Measurements from ENCODE around the gene DGKB.

Gene DGKB

DNA sequence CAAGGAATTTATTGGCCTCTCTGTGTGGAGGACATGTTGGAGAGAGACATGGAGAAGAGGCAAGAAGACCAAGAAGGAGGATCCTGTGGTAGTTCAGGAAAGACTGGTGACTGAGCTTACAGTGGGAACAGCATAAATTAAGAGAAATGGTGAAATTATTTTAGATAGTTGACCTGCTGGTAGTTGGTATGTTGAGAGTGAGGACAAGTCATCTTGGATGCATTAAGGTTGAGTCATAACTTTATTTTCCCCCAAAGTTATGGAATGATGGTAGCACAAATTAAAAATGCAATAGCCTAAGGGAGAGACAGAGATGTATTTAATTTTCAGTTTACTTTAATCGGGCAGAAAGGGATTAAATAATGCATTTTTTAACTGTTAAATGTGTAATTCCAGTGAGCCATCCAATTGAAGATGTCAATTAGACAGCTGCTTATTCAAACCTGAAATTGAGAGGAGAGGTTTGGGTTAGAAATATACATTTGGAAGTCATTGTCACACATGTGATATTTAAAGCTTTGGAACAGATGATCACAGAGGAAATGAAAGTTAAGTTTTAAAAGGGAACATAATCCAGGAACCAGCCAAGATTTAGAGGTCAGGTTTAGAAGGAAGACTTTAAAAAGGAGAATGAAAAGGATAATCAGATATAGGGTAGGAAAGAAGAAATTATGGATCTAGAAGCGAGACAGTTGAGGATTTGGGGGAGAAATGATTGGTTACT lies 80.6 kb downstream of the DGKB start:
- Histone ChIP-seq H3K4me3 (ENCODE audit: low read depth in 1 of 2, low read length in 2 of 2) (no peak overlapping the region), H3K36me3 (ENCODE audit: control insufficient read depth in 1 of 2, insufficient read depth in 2 of 2, low read length in 2 of 2) (no peaks in the 10 kb centered on the region), H3K27me3 (ENCODE audit: low read depth, low read length) (no peaks in the 10 kb centered on the region), H3K9me3 (ENCODE audit: control insufficient read depth in 1 of 2, low read length in 2 of 2) (no peaks in the 10 kb centered on the region), H3K4me1 (ENCODE audit: control insufficient read depth in 1 of 2, insufficient read depth in 2 of 2, low read length in 2 of 2) (no peaks in the 10 kb centered on the region), H3K27ac (ENCODE audit: low read length) (no peak overlapping the region)

DNA sequence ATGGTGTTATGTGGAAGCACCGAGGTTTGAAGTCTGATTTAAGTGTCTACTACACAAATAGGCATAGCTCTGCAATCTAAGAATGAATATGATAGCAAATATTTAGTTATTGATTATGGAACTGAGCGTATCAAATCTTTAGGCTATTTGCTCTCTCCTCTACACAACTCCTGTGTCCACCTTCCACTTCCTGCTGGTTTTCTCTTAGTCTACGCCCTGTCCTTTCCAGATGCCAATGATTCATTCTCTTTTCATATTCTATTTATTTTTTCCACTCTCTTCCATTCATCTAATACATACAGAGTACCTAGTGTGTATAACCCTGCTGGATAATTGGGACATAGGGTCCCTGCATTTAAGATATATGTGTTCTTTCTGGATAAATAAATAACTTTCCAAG lies 83.7 kb downstream of the DGKB start:
- Histone ChIP-seq H3K4me1 (ENCODE audit: control insufficient read depth in 1 of 2, insufficient read depth in 2 of 2, low read length in 2 of 2) (no peaks in the 10 kb centered on the region), H3K36me3 (ENCODE audit: control insufficient read depth in 1 of 2, insufficient read depth in 2 of 2, low read length in 2 of 2) (no peaks in the 10 kb centered on the region), H3K27me3 (ENCODE audit: low read depth, low read length) (no peaks in the 10 kb centered on the region), H3K4me3 (ENCODE audit: low read depth in 1 of 2, low read length in 2 of 2) (no peak overlapping the region), H3K27ac (ENCODE audit: low read length) (no peak overlapping the region), H3K9me3 (ENCODE audit: control insufficient read depth in 1 of 2, low read length in 2 of 2) (no peaks in the 10 kb centered on the region)

DNA sequence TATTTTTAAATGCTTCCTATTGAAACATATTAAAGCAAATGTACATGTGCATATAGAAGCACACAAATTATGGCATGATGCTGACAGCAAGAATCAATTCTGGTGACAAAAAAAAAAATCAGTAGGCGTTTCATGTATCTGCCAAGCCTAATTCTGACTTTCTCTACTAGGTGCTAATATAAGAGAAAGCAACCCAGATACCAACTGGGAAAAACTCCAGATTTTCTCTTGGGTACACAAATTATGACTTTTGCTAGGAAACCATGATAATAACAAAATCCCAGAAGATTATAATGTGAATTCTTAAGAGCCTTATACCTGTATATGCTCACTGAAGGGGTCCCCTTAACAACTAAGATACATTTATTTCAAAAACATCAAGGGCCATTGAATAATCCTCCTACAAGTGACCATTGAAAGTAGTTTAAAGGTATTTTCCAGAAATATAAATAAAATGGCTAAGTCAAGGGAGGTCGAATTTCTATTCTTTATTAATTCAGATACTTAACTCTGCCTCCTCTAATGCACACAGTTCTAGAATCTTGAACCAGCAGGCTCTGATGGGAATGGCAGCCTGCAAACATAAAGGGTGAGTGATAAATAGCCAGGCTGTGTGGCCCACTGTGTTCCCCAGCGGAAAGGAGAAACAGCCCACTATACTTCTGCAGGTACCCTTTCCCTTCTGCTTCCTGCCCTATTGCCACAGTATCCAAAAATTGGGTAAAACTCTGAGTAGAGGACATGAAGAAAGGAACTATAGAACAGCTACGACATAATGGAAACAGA lies 84.5 kb downstream of the DGKB start:
- no peaks in the 10 kb centered on the region for H3K9me3 ChIP-seq (ENCODE audit: control insufficient read depth in 1 of 2, low read length in 2 of 2)
- H3K27me3 ChIP-seq (ENCODE audit: low read depth, low read length) = no peaks in the 10 kb centered on the region
- no peaks in the 10 kb centered on the region for H3K36me3 ChIP-seq (ENCODE audit: control insufficient read depth in 1 of 2, insufficient read depth in 2 of 2, low read length in 2 of 2)

DNA sequence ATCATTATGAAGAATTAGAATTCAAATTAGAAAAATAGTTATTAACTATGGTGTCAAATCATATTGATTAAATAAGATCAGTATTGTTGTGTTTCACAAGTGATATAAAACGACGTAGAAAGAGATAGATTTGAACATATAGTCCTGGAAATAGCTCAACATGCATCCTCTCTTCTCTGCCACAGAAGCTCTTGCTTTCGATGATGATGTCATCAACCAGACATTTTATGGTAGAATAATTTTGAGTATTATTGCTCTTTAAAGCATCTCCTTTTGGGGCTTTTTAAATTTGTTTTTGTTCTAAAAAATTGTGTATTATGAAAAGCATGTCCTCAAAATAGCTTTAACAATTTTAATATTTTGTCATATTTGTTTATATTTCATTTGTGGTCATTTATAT lies 95.0 kb downstream of the DGKB start:
- Histone ChIP-seq H3K27ac (ENCODE audit: low read length) (no peak overlapping the region), H3K4me3 (ENCODE audit: low read depth in 1 of 2, low read length in 2 of 2) (no peak overlapping the region), H3K9me3 (ENCODE audit: control insufficient read depth in 1 of 2, low read length in 2 of 2) (no peaks in the 10 kb centered on the region), H3K27me3 (ENCODE audit: low read depth, low read length) (no peaks in the 10 kb centered on the region), H3K4me1 (ENCODE audit: control insufficient read depth in 1 of 2, insufficient read depth in 2 of 2, low read length in 2 of 2) (no peaks in the 10 kb centered on the region), H3K36me3 (ENCODE audit: control insufficient read depth in 1 of 2, insufficient read depth in 2 of 2, low read length in 2 of 2) (no peaks in the 10 kb centered on the region)

More for the DNA sequence above, 84.5 kb downstream of the DGKB start:
- no peak overlapping the region for H3K27ac ChIP-seq (ENCODE audit: low read length)
- H3K4me3 ChIP-seq (ENCODE audit: low read depth in 1 of 2, low read length in 2 of 2) = no peak overlapping the region
- H3K4me1 ChIP-seq (ENCODE audit: control insufficient read depth in 1 of 2, insufficient read depth in 2 of 2, low read length in 2 of 2) = no peaks in the 10 kb centered on the region

DNA sequence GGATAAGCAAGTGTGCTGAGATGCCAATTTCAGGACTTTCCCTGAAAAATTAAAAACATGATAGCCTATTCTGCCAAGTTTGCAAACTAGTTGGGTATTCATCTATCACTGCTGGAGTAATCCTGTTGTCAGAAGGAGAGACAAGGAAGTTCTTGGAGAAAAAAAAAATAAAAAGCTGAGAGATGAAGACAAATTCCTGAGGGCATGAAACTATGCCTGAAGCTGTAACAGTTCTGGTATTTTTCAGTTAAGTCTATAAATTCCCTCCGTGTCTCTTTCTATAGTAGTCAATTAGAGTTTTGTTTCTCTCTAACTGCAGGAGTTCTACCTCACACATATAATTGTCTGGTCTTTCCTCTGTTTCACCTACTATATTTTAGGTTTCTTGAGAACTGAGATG lies 95.7 kb downstream of the DGKB start:
- H3K4me1 ChIP-seq (ENCODE audit: control insufficient read depth in 1 of 2, insufficient read depth in 2 of 2, low read length in 2 of 2) = no peaks in the 10 kb centered on the region
- no peaks in the 10 kb centered on the region for H3K27me3 ChIP-seq (ENCODE audit: low read depth, low read length)
- H3K36me3 ChIP-seq (ENCODE audit: control insufficient read depth in 1 of 2, insufficient read depth in 2 of 2, low read length in 2 of 2) = no peaks in the 10 kb centered on the region
- H3K27ac ChIP-seq (ENCODE audit: low read length) = no peak overlapping the region
- H3K9me3 ChIP-seq (ENCODE audit: control insufficient read depth in 1 of 2, low read length in 2 of 2) = no peaks in the 10 kb centered on the region
- H3K4me3 ChIP-seq (ENCODE audit: low read depth in 1 of 2, low read length in 2 of 2) = no peak overlapping the region

DNA sequence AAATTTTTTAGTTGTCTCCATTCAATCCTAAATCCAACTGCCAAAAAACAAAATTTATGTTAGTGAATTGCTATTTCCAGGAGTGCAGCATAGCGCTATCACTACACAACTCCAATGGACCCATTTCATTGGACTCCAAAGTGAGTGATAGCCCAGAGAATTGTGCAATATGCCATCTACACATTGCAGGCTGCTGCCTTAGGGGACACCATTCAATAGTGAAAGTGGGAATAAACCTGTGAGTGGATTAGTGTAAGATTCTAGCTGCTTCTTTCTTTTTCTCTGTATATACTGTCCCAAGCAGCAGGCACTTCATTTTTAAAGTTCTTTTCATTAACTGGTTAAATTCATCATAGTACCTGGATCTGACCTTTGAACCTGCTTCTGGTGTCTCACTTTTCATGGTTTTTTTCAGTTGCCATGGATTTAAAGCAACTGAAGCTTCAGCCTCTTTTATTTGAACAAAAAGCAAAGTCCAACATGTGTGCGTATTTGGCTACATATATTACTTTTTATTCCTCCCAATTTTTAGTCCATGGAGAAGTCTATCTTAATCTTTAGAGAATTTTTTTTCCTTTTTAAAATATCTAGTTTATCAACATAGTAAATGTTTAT lies 97.3 kb downstream of the DGKB start:
- no peaks in the 10 kb centered on the region for H3K9me3 ChIP-seq (ENCODE audit: control insufficient read depth in 1 of 2, low read length in 2 of 2)
- no peaks in the 10 kb centered on the region for H3K27me3 ChIP-seq (ENCODE audit: low read depth, low read length)
- H3K27ac ChIP-seq (ENCODE audit: low read length) = no peak overlapping the region
- no peaks in the 10 kb centered on the region for H3K4me1 ChIP-seq (ENCODE audit: control insufficient read depth in 1 of 2, insufficient read depth in 2 of 2, low read length in 2 of 2)
- no peak overlapping the region for H3K4me3 ChIP-seq (ENCODE audit: low read depth in 1 of 2, low read length in 2 of 2)
- H3K36me3 ChIP-seq (ENCODE audit: control insufficient read depth in 1 of 2, insufficient read depth in 2 of 2, low read length in 2 of 2) = no peaks in the 10 kb centered on the region

DNA sequence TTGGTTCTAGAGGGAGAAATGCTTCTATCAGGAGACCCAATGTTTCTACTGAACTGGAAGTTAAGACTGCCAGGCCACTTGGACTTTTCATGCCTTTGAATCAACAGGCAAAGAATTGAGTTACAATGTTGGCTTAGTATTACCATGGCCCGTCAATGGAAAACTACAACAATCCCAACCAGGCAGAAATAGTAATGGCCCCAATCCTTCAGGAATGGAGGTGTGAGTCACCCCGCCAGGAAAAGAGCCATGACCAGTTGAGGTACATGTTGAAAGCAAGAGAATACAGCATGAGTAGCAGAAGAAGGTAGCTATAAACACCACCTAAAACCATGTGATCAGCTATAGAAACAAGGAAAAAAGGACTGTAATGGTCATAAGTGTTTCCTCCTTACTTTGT lies 101.9 kb downstream of the DGKB start:
- Histone ChIP-seq H3K27ac (ENCODE audit: low read length) (no peak overlapping the region), H3K27me3 (ENCODE audit: low read depth, low read length) (no peaks in the 10 kb centered on the region), H3K4me1 (ENCODE audit: control insufficient read depth in 1 of 2, insufficient read depth in 2 of 2, low read length in 2 of 2) (no peaks in the 10 kb centered on the region), H3K36me3 (ENCODE audit: control insufficient read depth in 1 of 2, insufficient read depth in 2 of 2, low read length in 2 of 2) (no peaks in the 10 kb centered on the region), H3K9me3 (ENCODE audit: control insufficient read depth in 1 of 2, low read length in 2 of 2) (no peaks in the 10 kb centered on the region), H3K4me3 (ENCODE audit: low read depth in 1 of 2, low read length in 2 of 2) (no peak overlapping the region)

DNA sequence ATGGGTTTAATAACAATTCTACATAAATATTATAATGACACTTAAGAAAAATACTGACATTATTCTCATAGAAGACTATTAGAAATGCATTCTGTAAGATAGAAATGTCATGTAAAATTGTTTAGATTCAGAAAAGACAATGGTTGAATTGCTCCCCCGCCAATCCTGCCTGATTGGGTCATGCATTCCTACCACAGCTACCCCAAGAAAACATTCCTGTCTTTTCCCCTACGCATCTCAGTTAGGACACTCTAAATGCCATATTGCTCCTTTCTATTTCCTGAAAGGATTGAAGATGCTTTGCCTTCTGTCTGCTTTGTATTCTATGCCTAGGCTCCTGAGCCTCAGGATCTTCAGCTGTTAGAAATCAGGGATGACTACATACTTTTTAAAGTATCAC lies 109.4 kb downstream of the DGKB start:
- H3K4me3 ChIP-seq (ENCODE audit: low read depth in 1 of 2, low read length in 2 of 2) = no peak overlapping the region
- H3K36me3 ChIP-seq (ENCODE audit: control insufficient read depth in 1 of 2, insufficient read depth in 2 of 2, low read length in 2 of 2) = no peaks in the 10 kb centered on the region
- no peaks in the 10 kb centered on the region for H3K27me3 ChIP-seq (ENCODE audit: low read depth, low read length)
- no peak overlapping the region for H3K27ac ChIP-seq (ENCODE audit: low read length)
- no peaks in the 10 kb centered on the region for H3K9me3 ChIP-seq (ENCODE audit: control insufficient read depth in 1 of 2, low read length in 2 of 2)
- H3K4me1 ChIP-seq (ENCODE audit: control insufficient read depth in 1 of 2, insufficient read depth in 2 of 2, low read length in 2 of 2) = no peaks in the 10 kb centered on the region

DNA sequence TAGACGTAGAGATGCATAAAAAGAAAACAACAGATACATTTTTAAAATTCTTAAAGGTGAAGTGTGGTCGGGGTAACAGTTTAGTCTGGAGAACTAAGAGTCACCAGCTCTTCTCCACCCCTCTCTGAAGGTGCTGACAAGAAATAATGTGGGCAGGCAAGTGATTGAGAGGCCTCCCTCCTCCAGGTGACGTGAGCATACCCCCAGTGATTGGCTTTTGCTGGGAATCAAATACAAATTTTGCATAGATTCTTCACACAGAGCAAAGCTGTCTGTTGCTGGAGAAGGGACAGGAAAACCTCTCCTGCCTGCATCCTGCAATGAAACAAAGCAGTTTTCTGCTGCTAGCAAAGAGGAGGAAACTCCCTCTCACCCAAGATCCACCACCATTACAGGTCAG lies 115.0 kb downstream of the DGKB start:
- Histone ChIP-seq H3K27ac (ENCODE audit: low read length) (no peak overlapping the region), H3K9me3 (ENCODE audit: control insufficient read depth in 1 of 2, low read length in 2 of 2) (no peaks in the 10 kb centered on the region), H3K27me3 (ENCODE audit: low read depth, low read length) (no peaks in the 10 kb centered on the region), H3K36me3 (ENCODE audit: control insufficient read depth in 1 of 2, insufficient read depth in 2 of 2, low read length in 2 of 2) (no peaks in the 10 kb centered on the region), H3K4me1 (ENCODE audit: control insufficient read depth in 1 of 2, insufficient read depth in 2 of 2, low read length in 2 of 2) (no peaks in the 10 kb centered on the region), H3K4me3 (ENCODE audit: low read depth in 1 of 2, low read length in 2 of 2) (no peak overlapping the region)

DNA sequence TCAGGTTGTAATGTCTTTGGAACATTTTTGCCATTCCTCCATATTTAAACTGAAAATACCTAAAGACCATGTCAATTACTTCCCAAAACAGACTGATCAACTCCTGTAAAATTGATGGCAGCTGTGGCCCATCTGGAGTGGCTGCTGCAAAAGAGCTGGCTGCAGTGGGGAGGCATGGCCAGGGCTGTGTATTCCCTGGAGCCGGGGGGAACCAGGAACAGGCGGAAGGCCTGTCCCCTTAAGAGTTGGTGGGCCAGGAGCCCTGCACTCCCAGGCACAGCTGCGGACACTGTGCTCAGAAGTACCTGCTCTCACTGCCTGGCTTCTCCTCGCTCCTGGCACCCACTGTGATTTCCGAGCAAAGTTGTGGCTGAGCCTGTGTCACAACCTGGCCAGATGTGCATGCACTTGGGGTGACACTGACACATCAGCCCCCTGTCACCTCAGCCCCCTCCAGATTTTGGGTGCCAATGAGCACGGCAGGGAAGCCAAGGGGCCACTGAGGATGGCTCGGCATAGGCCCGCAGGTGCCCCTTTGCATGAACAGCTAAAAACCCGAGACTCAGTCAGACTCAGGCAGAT lies 116.1 kb downstream of the DGKB start:
- H3K4me3 ChIP-seq (ENCODE audit: low read depth in 1 of 2, low read length in 2 of 2) = no peak overlapping the region
- no peaks in the 10 kb centered on the region for H3K27me3 ChIP-seq (ENCODE audit: low read depth, low read length)
- no peak overlapping the region for H3K27ac ChIP-seq (ENCODE audit: low read length)
- H3K4me1 ChIP-seq (ENCODE audit: control insufficient read depth in 1 of 2, insufficient read depth in 2 of 2, low read length in 2 of 2) = no peaks in the 10 kb centered on the region
- H3K36me3 ChIP-seq (ENCODE audit: control insufficient read depth in 1 of 2, insufficient read depth in 2 of 2, low read length in 2 of 2) = no peaks in the 10 kb centered on the region
- no peaks in the 10 kb centered on the region for H3K9me3 ChIP-seq (ENCODE audit: control insufficient read depth in 1 of 2, low read length in 2 of 2)

DNA sequence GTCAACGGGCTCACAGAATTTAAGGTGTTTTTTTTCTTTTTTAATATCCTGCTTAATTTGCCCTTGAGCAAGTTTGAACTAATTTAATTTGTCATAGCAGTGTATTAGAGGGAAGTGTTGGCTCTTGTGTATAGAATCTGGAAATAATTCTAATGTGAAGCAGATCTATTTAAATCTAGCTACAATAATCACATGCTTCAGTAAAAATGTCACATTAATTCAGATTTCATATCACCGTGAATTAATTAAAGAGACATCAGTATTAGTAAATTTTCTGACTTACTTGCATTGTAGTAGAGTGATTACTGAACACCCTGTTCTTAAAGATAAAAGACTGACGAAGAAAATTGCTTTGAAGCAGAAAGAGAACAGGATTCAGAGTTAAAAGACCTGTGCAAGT lies 124.7 kb downstream of the DGKB start:
- Histone ChIP-seq H3K27ac (ENCODE audit: low read length) (no peak overlapping the region), H3K27me3 (ENCODE audit: low read depth, low read length) (no peaks in the 10 kb centered on the region), H3K36me3 (ENCODE audit: control insufficient read depth in 1 of 2, insufficient read depth in 2 of 2, low read length in 2 of 2) (peaks cover 0 to 4% of the 10 kb centered on the region in 2 donors), H3K4me1 (ENCODE audit: control insufficient read depth in 1 of 2, insufficient read depth in 2 of 2, low read length in 2 of 2) (no peaks in the 10 kb centered on the region), H3K4me3 (ENCODE audit: low read depth in 1 of 2, low read length in 2 of 2) (no peak overlapping the region), H3K9me3 (ENCODE audit: control insufficient read depth in 1 of 2, low read length in 2 of 2) (peaks cover 0 to 13% of the 10 kb centered on the region in 2 donors)

All from muscle layer of duodenum (tissue), 2 donors.